CD4-positive, CD25-positive, alpha-beta regulatory T cell (primary cell): Measurements from ENCODE around the gene MPP3. TPM values are rescaled to one million over a fixed set of nuclear protein-coding genes. Genes with fewer than 3 reads are reported as not detected.
A peak's percentile ranks its signal among the peaks of the same experiment; 100 is the strongest.
"Not testable (repeated sequence)": the region's sequence is repeated elsewhere in the genome, so short reads cannot be mapped to it uniquely, and the experiment has no call there.

Experiments used
- ATAC-seq, 2 donors: fragments of 150-1000 bp; cut with Tn5 transposase; one replicate each; pipeline ENCODE4 v1.10.0; 2021; ENCODE audit warnings: low read depth in 2 of 2, moderate number of reproducible peaks in 2 of 2, moderate library complexity in 1 of 2
- DNase-seq, 3 donors: peaks; one replicate each; pipeline versions ENCODE4 v3.0.0 to v3.0.0-alpha.2; 2012 to 2022; ENCODE audit warnings: mixed read lengths in 1 of 3
- H3K27ac ChIP-seq: one replicate; pipeline ENCODE4 v1.7.0; 2013; ENCODE audit warnings: mild to moderate bottlenecking, low read length; ENCODE audit not compliant: insufficient read depth, poor library complexity, severe bottlenecking
- H3K27me3 ChIP-seq: one replicate; pipeline ENCODE4 v1.7.0; 2013; ENCODE audit warnings: low read length; ENCODE audit not compliant: control insufficient read depth, insufficient read depth
- H3K36me3 ChIP-seq: one replicate; pipeline ENCODE4 v1.7.0; 2013; ENCODE audit warnings: mild to moderate bottlenecking, low read length, moderate library complexity; ENCODE audit not compliant: control insufficient read depth, insufficient read depth
- H3K4me1 ChIP-seq: 2 replicates; pipeline ENCODE4 v1.7.0; 2013; ENCODE audit warnings: mild to moderate bottlenecking, low read length; ENCODE audit not compliant: insufficient read depth, control insufficient read depth, poor library complexity, severe bottlenecking
- H3K4me3 ChIP-seq: one replicate; pipeline ENCODE4 v1.7.0; 2013; ENCODE audit warnings: low read depth, mild to moderate bottlenecking, low read length, moderate library complexity
- H3K9me3 ChIP-seq, 2 experiments: 1 replicate in 1 of 2; 2 replicates in 1 of 2; pipeline ENCODE4 v1.7.0; 2013; ENCODE audit warnings: low read length in 2 of 2, mild to moderate bottlenecking in 1 of 2, moderate library complexity in 1 of 2; ENCODE audit not compliant: control insufficient read depth in 2 of 2
- H3K27ac Mint-ChIP-seq, 3 donors: one replicate each; pipeline ENCODE4 v1.8.0; 2020 to 2022; ENCODE audit warnings: mild to moderate bottlenecking in 3 of 3, mixed read lengths in 3 of 3, moderate library complexity in 2 of 3
- H3K27me3 Mint-ChIP-seq: one replicate; pipeline ENCODE4 v1.8.0; 2022; ENCODE audit warnings: mild to moderate bottlenecking, mixed read lengths
- H3K36me3 Mint-ChIP-seq: one replicate; pipeline ENCODE4 v1.8.0; 2020; ENCODE audit warnings: mixed read lengths
- H3K4me1 Mint-ChIP-seq, 4 donors: one replicate each; pipeline ENCODE4 v1.8.0; 2020 to 2022; ENCODE audit warnings: mixed read lengths in 4 of 4, mild to moderate bottlenecking in 1 of 4
- H3K4me3 Mint-ChIP-seq, 4 donors: one replicate each; pipeline ENCODE4 v1.8.0; 2020 to 2022; ENCODE audit warnings: mild to moderate bottlenecking in 4 of 4, mixed read lengths in 4 of 4, moderate library complexity in 3 of 4
- H3K9me3 Mint-ChIP-seq, 7 donors: one replicate each; pipeline ENCODE4 v1.8.0; 2020 to 2022; ENCODE audit warnings: mixed read lengths in 7 of 7, mild to moderate bottlenecking in 3 of 7, moderate library complexity in 2 of 7
- polyA plus RNA-seq, 4 donors: library from polyadenylated mRNA; unstranded; fragments of 300-500 nt; fragmentation: Illumina TruSeq; gene quantifications; one replicate each; pipeline ENCODE4 v1.2.3, GENCODE V29; 2021
- total RNA-seq: library from RNA; stranded (reverse); gene quantifications from one replicate; pipeline ENCODE4 v1.2.3, GENCODE V29; 2022

The MPP3 gene
- total and polyA plus RNA-seq, 5 donors from 2014 or later, result not detected

DNA sequence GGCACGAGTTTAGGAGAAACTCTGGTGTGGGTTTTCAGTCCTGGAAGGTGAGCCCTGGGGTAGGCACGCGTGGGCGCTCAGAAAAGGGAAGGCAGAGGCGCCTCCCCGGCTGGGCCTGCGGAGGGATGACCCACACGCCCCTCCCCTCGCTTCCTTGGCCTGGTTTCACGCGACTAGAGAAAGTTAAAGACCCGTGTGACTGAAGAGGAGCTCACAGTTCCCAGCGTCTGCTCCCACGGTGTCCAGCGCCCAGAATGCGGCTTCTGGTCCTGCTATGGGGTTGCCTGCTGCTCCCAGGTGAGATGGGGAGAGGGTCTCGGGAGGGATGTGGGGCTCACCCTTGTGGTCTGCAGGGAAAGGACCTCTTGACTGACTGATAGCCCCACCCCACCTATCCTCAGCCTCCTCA lies 14.0 kb upstream of the MPP3 start, which contains the start of gene CD300LG:
Gene CD300LG (plus strand): TSS at position 214 of the 409 bp plus-strand sequence. CDS start 41 bp downstream, at position 255.
- ATAC-seq (no peak), DNase-seq (no peak)
- Histone ChIP-seq H3K27me3 (peaks cover 2% of the 10 kb centered on the region), H3K9me3 (no peaks in the 10 kb centered on the region), H3K4me1 (no peaks in the 10 kb centered on the region), H3K4me3 (no peak within 1 kb of the TSS), H3K36me3 (no peaks in the 10 kb centered on the region), H3K27ac (no peak within 1 kb of the TSS)
- Mint-ChIP-seq H3K27me3 (peaks cover 47% of the 10 kb centered on the region), H3K4me1 (no peaks in the 10 kb centered on the region), H3K4me3 (no peak within 1 kb of the TSS), H3K9me3 (peaks cover 0 to 3% (median 0%) of the 10 kb centered on the region in 7 donors), H3K36me3 (no peaks in the 10 kb centered on the region), H3K27ac (no peak within 1 kb of the TSS)

DNA sequence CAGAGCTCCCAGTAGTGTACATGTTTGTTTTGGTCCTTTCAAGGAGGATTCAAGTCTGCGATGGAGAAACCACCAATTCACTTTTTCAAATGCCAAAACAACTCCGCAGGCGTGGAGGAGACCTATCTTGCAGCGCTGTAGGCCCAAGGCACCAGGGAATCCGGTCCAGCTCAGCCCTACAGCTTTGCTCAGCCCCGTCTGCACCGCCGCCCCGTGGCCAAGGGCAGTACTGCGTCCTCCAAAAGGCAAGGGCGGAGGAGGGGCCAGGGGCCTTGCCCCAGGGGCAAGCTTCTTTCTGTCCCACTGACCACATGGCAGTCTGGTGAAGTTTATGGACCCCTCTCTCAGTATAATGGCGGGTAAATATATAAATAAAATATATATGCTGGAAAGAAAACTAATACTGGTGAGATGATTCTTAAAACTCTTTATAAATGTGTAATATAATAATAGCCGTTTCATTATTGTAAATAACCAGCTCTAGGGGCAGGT lies 13.3 kb upstream of the MPP3 start:
- no peak overlapping the region for H3K4me3 Mint-ChIP-seq
- Histone ChIP-seq H3K27me3 (peaks cover 2% of the 10 kb centered on the region), H3K36me3 (no peaks in the 10 kb centered on the region), H3K9me3 (no peaks in the 10 kb centered on the region), H3K27ac (no peak overlapping the region), H3K4me1 (no peaks in the 10 kb centered on the region), H3K4me3 (no peak overlapping the region)
- H3K27me3 Mint-ChIP-seq, result peaks cover 46% of the 10 kb centered on the region
- H3K4me1 Mint-ChIP-seq, result no peaks in the 10 kb centered on the region
- peak; percentile 42 to 61 (median 57) for DNase-seq
- ATAC-seq, result peak; percentile 93 to 96
- H3K36me3 Mint-ChIP-seq, result no peaks in the 10 kb centered on the region
- no peaks in the 10 kb centered on the region for H3K9me3 Mint-ChIP-seq
- no peak overlapping the region for H3K27ac Mint-ChIP-seq

DNA sequence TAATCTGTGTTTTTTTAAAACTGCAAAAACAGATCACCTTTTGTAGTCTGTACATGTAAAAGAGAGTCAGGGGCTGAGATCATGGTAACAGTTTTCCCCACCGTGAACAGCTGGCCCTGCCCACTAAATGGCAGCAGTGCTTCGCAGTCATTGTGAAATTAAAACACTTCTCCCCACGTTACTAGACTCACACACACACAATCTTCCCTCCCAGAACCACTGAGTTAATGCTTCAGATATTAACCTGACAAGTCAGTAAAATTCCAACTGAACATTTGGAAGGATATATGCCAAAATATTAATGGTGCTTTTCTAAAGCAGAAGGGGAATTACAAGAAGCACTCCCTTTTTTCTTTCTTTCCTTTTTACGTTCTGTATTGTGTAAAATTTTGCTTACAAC lies 12.8 kb upstream of the MPP3 start:
- H3K4me1 Mint-ChIP-seq, result no peaks in the 10 kb centered on the region
- Histone ChIP-seq H3K4me3 (no peak overlapping the region), H3K27ac (no peak overlapping the region), H3K4me1 (no peaks in the 10 kb centered on the region), H3K27me3 (peaks cover 2% of the 10 kb centered on the region), H3K9me3 (no peaks in the 10 kb centered on the region), H3K36me3 (no peaks in the 10 kb centered on the region)
- H3K9me3 Mint-ChIP-seq, result no peaks in the 10 kb centered on the region
- peaks cover 41% of the 10 kb centered on the region for H3K27me3 Mint-ChIP-seq
- ATAC-seq (no peak), DNase-seq (no peak)
- H3K36me3 Mint-ChIP-seq, result no peaks in the 10 kb centered on the region
- no peak overlapping the region for H3K4me3 Mint-ChIP-seq
- H3K27ac Mint-ChIP-seq, result no peak overlapping the region

DNA sequence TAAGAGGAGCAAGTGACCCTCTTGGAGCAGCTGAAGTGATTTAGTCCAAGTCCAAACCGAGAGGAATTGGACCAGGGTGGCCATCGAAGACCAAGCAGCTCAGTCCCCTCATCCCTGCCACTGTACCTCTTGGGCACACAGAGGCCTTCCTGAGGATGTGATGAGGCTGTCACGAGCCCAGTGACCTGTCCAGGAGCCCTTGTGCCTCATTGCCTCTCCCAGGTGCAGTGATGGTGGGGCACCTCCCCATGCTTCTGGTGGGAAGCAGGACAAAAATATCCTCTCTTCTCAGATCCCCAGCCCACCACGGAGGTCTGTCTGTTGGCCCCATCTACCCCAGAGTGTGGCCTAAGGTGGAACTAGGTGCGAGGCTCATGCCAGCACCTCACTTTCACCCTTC lies 11.3 kb upstream of the MPP3 start:
- Histone ChIP-seq H3K27ac (no peak overlapping the region), H3K4me1 (no peaks in the 10 kb centered on the region), H3K27me3 (no peaks in the 10 kb centered on the region), H3K4me3 (no peak overlapping the region), H3K9me3 (no peaks in the 10 kb centered on the region), H3K36me3 (no peaks in the 10 kb centered on the region)
- no peak overlapping the region for H3K4me3 Mint-ChIP-seq
- ATAC-seq (no peak), DNase-seq (no peak)
- no peaks in the 10 kb centered on the region for H3K9me3 Mint-ChIP-seq
- no peaks in the 10 kb centered on the region for H3K36me3 Mint-ChIP-seq
- peaks cover 36% of the 10 kb centered on the region for H3K27me3 Mint-ChIP-seq
- no peaks in the 10 kb centered on the region for H3K4me1 Mint-ChIP-seq
- no peak overlapping the region for H3K27ac Mint-ChIP-seq

DNA sequence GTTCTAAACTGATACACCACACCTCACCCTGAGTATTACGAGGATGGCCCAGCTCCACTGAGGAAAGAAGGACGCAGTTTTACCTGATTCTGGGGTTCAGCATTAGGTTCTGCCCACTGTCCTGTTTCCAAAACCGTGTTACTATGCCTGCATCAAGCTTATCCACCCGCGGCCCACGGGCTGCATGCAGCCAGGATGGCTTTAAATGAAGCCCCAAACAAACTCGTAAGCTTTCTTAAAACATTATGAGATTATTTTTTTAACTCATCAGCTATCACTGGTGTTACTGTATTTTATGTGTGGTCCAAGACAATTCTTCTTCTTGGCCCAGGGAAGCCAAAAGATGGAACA lies 10.0 kb upstream of the MPP3 start:
- ATAC-seq (no peak), DNase-seq (no peak)
- H3K4me3 Mint-ChIP-seq, result no peak overlapping the region
- Histone ChIP-seq H3K27me3 (no peaks in the 10 kb centered on the region), H3K9me3 (no peaks in the 10 kb centered on the region), H3K27ac (no peak overlapping the region), H3K36me3 (no peaks in the 10 kb centered on the region), H3K4me3 (no peak overlapping the region), H3K4me1 (no peaks in the 10 kb centered on the region)
- no peaks in the 10 kb centered on the region for H3K36me3 Mint-ChIP-seq
- H3K9me3 Mint-ChIP-seq, result peaks cover 0 to 2% (median 0%) of the 10 kb centered on the region in 7 donors
- H3K27ac Mint-ChIP-seq, result no peak overlapping the region
- H3K4me1 Mint-ChIP-seq, result no peaks in the 10 kb centered on the region
- H3K27me3 Mint-ChIP-seq, result peaks cover 30% of the 10 kb centered on the region

DNA sequence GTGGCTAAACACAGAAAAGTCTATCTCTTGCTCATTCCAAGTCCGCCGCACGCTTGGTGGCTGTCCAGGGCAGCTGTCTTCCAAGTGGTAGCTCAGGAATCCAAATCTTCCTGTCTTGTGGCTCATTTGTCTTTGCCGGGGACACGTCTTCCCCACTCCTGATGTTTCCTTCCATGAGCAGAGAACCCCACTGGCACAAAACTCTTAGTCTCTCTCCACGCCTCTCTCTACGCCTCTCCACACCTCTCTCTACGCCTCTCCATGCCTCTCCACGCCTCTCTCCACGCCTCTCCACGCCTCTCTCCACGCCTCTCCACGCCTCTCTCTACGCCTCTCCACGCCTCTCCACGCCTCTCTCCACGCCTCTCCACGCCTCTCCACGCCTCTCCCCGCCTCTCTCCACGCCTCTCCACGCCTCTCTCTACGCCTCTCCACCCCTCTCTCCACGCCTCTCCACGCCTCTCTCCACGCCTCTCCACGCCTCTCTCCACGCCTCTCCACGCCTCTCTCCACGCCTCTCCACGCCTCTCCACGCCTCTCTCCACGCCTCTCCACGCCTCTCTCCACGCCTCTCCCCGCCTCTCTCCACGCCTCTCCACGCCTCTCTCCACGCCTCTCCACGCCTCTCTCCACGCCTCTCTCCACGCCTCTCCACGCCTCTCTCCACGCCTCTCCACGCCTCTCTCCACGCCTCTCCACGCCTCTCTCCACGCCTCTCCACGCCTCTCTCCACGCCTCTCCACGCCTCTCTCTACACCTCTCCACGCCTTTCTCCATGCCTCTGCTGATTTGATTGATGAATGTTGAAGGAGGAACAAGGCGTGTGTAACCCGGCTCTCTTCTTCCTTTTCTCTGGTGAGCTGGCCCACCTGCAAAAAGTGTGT lies 9.4 kb upstream of the MPP3 start:
- not testable (repeated sequence) for H3K4me1 ChIP-seq, H3K4me3 ChIP-seq, H3K36me3 ChIP-seq, H3K9me3 ChIP-seq, H3K4me1 Mint-ChIP-seq, DNase-seq, H3K36me3 Mint-ChIP-seq, H3K27ac ChIP-seq, H3K9me3 Mint-ChIP-seq, ATAC-seq, H3K4me3 Mint-ChIP-seq, H3K27me3 ChIP-seq, H3K27ac Mint-ChIP-seq
- H3K27me3 Mint-ChIP-seq, result peaks cover 29% of the 10 kb centered on the region

DNA sequence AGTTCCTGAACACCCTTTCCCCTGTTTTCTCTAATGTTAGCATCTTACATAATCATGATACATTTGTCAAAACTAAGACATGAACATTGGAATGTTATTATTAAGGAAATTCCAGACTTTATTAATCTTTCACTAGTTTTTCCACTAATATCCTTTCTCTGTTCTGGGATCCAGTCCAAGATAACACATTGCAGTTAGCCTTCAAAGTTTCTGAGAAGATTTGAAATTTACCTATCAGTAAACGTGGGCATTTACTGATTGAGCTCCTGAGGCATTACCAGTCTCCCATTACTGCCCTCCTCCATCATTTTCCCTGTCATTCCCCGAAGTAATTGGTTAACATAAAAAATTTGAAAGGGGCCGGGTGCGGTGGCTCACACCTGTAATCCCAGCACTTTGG lies 8.3 kb upstream of the MPP3 start:
- H3K27ac Mint-ChIP-seq, result no peak overlapping the region
- H3K4me3 Mint-ChIP-seq, result no peak overlapping the region
- Histone ChIP-seq H3K27me3 (no peaks in the 10 kb centered on the region), H3K9me3 (no peaks in the 10 kb centered on the region), H3K4me3 (no peak overlapping the region), H3K27ac (no peak overlapping the region), H3K4me1 (no peaks in the 10 kb centered on the region), H3K36me3 (no peaks in the 10 kb centered on the region)
- no peaks in the 10 kb centered on the region for H3K4me1 Mint-ChIP-seq
- DNase-seq (no peak), ATAC-seq (no peak)
- peaks cover 0 to 2% (median 0%) of the 10 kb centered on the region in 7 donors for H3K9me3 Mint-ChIP-seq
- peaks cover 35% of the 10 kb centered on the region for H3K27me3 Mint-ChIP-seq
- no peaks in the 10 kb centered on the region for H3K36me3 Mint-ChIP-seq

DNA sequence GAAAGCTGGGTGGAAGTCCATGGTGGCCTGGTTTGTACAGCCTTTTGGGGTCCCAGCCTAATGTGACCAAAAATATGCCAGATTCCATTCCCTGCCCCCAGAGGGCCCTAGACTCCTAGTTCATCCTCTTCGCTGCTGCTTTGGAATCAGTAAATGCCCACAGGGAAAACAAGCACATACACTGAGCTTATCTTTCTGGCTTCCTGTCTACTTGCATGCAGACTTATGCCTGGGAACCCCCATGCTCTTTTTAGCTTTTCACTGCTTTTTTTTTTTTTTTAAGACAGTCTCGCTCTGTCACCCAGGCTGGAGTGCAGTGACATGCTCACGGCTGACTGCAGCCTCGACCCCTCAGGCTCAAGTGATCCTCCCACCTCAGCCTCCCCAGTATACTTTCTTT lies 7.9 kb upstream of the MPP3 start:
- no peaks in the 10 kb centered on the region for H3K4me1 ChIP-seq
- Mint-ChIP-seq H3K27me3 (peaks cover 35% of the 10 kb centered on the region), H3K9me3 (peaks cover 0 to 3% (median 0%) of the 10 kb centered on the region in 7 donors)

More for the DNA sequence above, 7.9 kb upstream of the MPP3 start:
- no peak for DNase-seq
- no peak overlapping the region for H3K4me3 ChIP-seq
- H3K4me1 Mint-ChIP-seq, result no peaks in the 10 kb centered on the region
- no peaks in the 10 kb centered on the region for H3K36me3 Mint-ChIP-seq
- no peak for ATAC-seq
- H3K27ac Mint-ChIP-seq, result no peak overlapping the region
- H3K27ac ChIP-seq, result no peak overlapping the region
- no peaks in the 10 kb centered on the region for H3K9me3 ChIP-seq
- no peaks in the 10 kb centered on the region for H3K27me3 ChIP-seq
- H3K36me3 ChIP-seq, result no peaks in the 10 kb centered on the region
- H3K4me3 Mint-ChIP-seq, result no peak overlapping the region
